Measurements from ENCODE around the gene PMFBP1. TPM values are rescaled to one million over a fixed set of nuclear protein-coding genes. Genes with fewer than 3 reads are reported as not detected.

PMFBP1 gene
- total RNA-seq, 1 experiment from 2014 or later = 2.7 TPM

DNA sequence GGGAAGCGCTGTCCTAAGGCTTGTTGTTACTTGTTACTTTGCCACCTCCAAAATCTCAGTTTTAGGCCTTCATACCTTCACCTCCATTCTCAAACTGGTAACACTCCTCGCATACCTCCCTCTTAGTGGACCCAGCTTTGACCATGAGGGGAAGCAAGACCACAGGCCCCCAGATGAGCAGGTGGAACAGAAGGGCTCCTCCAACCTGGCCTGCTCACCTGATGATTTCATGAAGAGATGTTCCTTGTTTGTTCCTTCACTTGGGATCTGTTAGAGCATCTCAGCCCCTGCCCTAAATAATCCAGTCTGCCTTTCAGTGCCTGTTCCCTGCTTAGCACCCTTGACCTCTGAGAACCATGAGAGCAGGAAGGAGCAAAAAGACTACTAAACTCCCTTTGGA is 49.6 kb downstream of the PMFBP1 start:
- Histone ChIP-seq H4K91ac (ENCODE audit: insufficient read length, low read depth, low read length) (no peak overlapping the region), H2BK5ac (ENCODE audit: insufficient read length, low read length) (no peak overlapping the region), H3K4ac (ENCODE audit: low read depth, low read length) (no peak overlapping the region), H2BK15ac (ENCODE audit: low read depth, low read length) (no peak overlapping the region), H3K9ac (ENCODE audit: extremely low read depth, insufficient read length, low read length) (no peak overlapping the region), H3K79me2 (ENCODE audit: insufficient read depth, low read length) (no peaks in the 10 kb centered on the region), H3K4me1 (ENCODE audit: insufficient read depth, low read length) (no peaks in the 10 kb centered on the region; the same call in 1 of the 2 replicates), H2AK5ac (ENCODE audit: insufficient read length, low read length) (no peak overlapping the region), H3K79me1 (ENCODE audit: insufficient read depth, low read depth, low read length, poor library complexity, severe bottlenecking) (no peaks in the 10 kb centered on the region), H3K23me2 (ENCODE audit: insufficient read length, low read depth, low read length, poor library complexity, severe bottlenecking) (no peaks in the 10 kb centered on the region), H4K5ac (ENCODE audit: insufficient read length, low read depth, low read length) (no peak overlapping the region), H3K14ac (ENCODE audit: insufficient read depth, low read length) (no peak overlapping the region), H2AFZ (ENCODE audit: low read length) (no peak overlapping the region), H3K56ac (ENCODE audit: insufficient read length, low read depth, low read length) (no peak overlapping the region), H4K20me1 (ENCODE audit: control insufficient read depth, insufficient read depth, insufficient read length) (no peaks in the 10 kb centered on the region), H4K8ac (replicated peaks; ENCODE audit: insufficient read length, low read depth, low read length) (no peak overlapping the region), H3T11ph (ENCODE audit: low read length) (no peak overlapping the region), H3K23ac (ENCODE audit: insufficient read length, low read depth, low read length) (no peak overlapping the region), H3K18ac (ENCODE audit: insufficient read length, low read depth, low read length) (no peak overlapping the region), H2BK120ac (ENCODE audit: low read depth, low read length, poor library complexity, severe bottlenecking) (no peak overlapping the region), H3K4me2 (ENCODE audit: insufficient read depth, insufficient read length, low read length) (no peak overlapping the region), H3K9me3 (ENCODE audit: control insufficient read depth, low read depth, low read length) (no peaks in the 10 kb centered on the region), H3K27me3 (ENCODE audit: insufficient read depth, low read length) (no peaks in the 10 kb centered on the region), H3K27ac (ENCODE audit: insufficient read length, low read depth, low read length) (no peak overlapping the region), H2BK12ac (ENCODE audit: insufficient read length, low read depth, low read length) (no peak overlapping the region), H2BK20ac (ENCODE audit: low read depth, low read length, poor library complexity, severe bottlenecking) (no peak overlapping the region)
- no CpG with 5 or more reads among the region's 2 CpGs for WGBS (ENCODE audit: extremely low coverage, insufficient read length, low lambda C conversion rate)
- no peak for DNase-seq
- no peaks in the 10 kb centered on the region for H3K9me3 Mint-ChIP-seq
- H3K27me3 Mint-ChIP-seq (ENCODE audit: low read depth) = no peaks in the 10 kb centered on the region
- peaks cover 8 to 10% of the 10 kb centered on the region in 2 experiments for H3K4me1 Mint-ChIP-seq
- no peak overlapping the region; a peak in 1 of 7 replicates for H3K27ac Mint-ChIP-seq
- no peak overlapping the region for H3K4me3 Mint-ChIP-seq
- TF ChIP-seq CTCF (conservative IDR thresholded peaks at IDR 0.05) = no peak
- H3K36me3 Mint-ChIP-seq (ENCODE audit: insufficient read depth in 1 of 3, low read depth in 3 of 3) = no peaks in the 10 kb centered on the region; a peak in 1 of 7 replicates
